ENCODE data around the gene NEK4.

The NEK4 gene

DNA sequence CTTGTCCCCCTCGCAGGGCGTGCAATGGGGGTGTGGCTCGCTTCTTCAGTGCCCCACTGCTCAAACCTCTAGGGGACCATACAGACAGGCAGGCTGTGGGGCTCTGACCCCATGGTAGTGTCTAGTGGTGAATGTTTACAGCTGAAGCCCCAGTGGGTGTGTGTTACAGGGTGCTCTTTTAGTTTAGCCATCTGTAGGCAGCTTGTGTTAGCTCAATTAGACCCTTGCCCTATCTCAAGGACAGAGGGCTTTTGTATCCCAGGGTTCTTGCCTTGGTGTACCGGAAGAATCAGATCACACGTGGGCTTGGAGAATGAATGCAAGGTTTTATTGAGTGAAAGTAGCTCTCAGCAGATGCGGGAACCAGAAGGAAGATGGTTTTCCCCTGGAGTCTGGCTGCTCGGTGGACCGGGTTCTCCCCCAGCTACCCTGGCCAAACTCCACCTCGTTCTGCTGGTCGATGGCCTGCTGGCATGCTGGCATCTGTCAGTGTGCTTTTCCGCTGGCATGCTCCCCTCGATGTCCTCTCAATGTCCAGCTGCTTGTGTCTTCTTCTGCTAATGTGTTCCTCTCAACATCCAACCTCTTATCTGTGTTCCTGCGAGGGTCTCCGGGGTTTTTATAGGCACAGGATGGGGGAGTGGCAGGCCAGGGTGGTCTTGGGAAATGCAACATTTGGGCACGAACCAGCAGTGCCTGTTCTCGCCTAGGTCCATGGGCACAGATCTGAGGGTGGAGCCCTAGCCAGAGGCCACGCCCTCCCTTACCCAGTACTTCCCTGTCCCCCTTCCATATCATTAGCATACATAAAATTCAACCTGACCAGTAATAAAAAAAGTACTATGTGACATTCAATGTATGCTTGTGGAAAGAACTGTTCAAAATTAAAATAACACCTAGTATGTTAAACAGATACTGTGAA is 58.2 kb downstream of the NEK4 start:
- no peak overlapping the region for H3K27ac ChIP-seq
- TF ChIP-seq, protein P1, sequence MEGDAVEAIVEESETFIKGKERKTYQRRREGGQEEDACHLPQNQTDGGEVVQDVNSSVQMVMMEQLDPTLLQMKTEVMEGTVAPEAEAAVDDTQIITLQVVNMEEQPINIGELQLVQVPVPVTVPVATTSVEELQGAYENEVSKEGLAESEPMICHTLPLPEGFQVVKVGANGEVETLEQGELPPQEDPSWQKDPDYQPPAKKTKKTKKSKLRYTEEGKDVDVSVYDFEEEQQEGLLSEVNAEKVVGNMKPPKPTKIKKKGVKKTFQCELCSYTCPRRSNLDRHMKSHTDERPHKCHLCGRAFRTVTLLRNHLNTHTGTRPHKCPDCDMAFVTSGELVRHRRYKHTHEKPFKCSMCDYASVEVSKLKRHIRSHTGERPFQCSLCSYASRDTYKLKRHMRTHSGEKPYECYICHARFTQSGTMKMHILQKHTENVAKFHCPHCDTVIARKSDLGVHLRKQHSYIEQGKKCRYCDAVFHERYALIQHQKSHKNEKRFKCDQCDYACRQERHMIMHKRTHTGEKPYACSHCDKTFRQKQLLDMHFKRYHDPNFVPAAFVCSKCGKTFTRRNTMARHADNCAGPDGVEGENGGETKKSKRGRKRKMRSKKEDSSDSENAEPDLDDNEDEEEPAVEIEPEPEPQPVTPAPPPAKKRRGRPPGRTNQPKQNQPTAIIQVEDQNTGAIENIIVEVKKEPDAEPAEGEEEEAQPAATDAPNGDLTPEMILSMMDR (conservative IDR thresholded peaks at IDR 0.05), result no peak
- TF ChIP-seq ZFX (IDR thresholded peaks at IDR 0.05), result no peak

DNA sequence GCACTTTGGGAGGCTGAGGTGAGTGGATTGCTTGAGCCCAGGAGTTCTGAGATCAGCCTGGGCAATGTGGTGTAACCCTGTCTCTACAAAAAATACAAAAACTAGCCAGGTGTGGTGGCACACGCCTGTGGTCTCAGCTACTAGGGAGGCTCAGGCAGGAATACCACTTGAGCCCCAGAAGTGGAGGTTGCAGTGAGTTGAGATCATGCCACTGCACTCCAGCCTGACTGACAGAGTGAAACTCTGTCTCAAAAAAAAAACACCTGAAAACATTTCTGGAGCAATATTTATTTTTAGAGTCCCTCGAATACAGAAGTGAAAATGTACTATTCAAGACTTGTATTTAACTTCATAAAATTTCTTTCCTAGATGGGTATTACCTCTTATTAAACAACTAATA is 60.2 kb downstream of the NEK4 start:
- no peak overlapping the region for H3K27ac ChIP-seq

DNA sequence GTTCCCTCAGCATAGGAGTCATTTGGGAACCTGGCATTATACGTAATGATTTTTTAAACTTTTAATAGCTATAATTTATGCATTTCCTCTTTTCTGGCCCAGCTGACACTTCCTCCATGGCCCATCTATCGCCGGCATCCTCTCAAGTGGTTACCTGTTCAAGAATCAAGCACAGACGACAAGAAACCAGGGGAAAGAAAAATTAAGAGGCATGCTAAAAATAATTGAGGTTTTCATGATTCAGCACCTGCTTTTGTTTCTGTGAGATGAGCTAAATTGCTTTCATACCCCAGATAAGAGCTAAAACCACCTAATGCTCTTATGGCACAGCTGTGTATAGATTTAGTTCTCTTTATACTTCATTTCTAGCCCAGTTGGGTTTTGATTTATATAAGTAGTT is 63.2 kb downstream of the NEK4 start:
- no peak for TF ChIP-seq ZFX (IDR thresholded peaks at IDR 0.05)
- TF ChIP-seq, protein P1 (conservative IDR thresholded peaks at IDR 0.05), result no peak
- H3K27ac ChIP-seq, result no peak overlapping the region

More for the DNA sequence above, 60.2 kb downstream of the NEK4 start:
- no peak for TF ChIP-seq ZFX (IDR thresholded peaks at IDR 0.05)
- TF ChIP-seq, protein P1 (conservative IDR thresholded peaks at IDR 0.05), result no peak

DNA sequence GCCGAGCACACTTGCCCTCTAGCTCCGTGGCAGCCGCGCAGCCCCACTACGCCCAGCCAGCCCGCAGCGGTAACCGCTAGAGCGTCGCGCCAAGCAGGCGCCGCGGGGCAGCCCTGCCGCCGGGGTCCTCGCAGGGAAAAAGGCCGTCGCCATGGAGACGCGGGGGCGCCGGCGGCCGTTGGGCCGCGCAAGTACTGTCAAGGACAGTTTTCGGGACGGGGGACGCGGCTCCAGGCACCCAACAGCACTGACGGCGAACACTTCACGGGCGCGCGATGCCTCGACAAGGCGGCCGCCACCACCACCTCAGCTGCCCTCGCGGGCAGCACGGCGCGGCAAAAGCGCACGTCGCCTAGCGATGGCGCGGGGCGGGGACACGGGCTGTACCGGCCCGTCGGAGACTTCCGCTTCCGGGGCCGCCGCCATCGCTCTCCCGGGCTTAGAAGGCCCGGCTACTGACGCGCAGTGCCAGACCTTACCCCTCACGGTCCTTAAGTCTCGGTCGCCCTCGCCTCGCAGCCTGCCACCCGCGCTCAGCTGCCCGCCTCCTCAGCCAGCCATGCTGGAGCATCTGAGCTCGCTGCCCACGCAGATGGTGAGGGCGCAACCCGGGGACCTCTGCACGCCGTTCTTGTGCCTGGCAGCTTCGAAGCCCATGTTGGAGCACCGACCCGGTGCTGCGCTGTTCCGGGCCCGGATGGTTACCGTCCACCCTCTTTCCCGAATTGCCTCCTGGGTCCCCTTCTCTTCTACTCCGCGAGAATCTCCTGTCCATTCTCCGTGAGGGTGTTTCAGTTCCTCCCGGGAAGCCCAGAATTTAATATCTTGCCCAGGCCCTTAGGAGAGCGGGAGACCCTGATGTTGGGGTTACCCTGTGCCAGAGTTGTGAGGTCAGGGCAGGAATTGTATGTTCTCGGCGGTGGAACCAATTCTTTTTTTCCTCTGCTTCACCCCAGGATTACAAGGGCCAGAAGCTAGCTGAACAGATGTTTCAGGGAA is 64.8 kb downstream of the NEK4 start, which contains the start of the genes GLT8D1 and SPCS1:
Gene GLT8D1 (minus strand): TSS at position 104 of the 999 bp plus-strand sequence. CDS start 5,331 bp downstream, outside the sequence.
Gene SPCS1 (plus strand): TSS at position 419 of the 999 bp plus-strand sequence. CDS start 141 bp downstream, at position 560.
- TF ChIP-seq, protein P1 (conservative IDR thresholded peaks at IDR 0.05), result no peak
- TF ChIP-seq ZFX (IDR thresholded peaks at IDR 0.05), result peak; percentile 78; the same call in 1 of the 2 replicates
- H3K27ac ChIP-seq, result peak within 1 kb of the TSS; percentile 93

DNA sequence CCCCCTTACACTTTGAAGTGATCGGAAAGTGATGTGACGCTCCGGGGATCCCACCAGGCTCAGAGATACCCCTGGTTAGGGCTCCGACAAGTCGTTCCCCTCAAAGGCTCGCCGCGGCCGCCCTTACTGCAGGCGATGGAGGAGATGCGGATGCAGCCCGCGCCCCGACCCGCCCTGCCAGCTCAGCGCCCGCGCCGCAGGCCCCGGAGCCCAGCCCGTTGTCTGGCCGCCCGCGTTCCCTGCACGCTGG is 65.4 kb downstream of the NEK4 start:
- TF ChIP-seq, protein P1 (conservative IDR thresholded peaks at IDR 0.05), result no peak
- no peak for TF ChIP-seq ZFX (IDR thresholded peaks at IDR 0.05)
- H3K27ac ChIP-seq, result peak overlapping the region; percentile 93

DNA sequence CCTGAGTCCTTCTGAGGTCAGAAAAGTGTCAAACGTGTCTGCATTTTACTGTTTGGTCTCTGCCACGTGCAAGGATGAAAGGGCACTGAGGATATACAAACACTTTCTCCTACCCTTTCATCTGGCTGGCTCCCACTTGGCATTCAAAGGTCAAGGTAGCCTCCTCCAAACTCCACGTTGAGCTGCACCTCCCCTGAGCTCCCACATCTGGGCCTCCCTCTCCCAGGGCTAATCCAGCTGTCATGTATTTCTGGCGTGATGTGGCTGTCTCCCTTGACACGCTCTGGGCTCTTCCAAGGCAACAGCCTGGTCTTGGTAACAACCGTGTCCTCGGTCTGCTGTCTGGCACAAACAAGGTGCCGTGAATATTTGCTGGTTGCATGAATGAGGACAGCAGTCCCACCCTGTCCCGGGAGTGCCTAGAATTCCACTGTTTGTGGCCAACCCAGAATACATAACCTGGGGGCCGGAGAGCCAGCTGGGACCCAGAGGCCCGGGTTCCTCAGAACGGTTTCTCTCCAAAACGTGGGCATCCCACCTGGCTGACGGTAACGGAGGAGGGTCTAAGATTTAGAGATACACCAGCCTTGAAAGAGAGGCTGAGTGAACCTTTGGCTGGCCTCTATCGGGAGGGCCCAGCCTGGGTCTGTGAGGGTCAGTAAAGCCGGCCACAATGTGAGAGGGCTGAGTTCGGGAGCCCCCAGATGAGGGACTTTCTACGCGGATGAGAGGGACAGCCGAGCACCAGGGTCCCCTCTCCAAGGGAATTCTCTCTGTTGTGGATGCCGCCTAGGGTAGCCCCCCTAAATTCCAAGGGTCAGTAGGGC is 65.9 kb downstream of the NEK4 start:
- peak overlapping the region; percentile 93 for H3K27ac ChIP-seq
- TF ChIP-seq ZFX (IDR thresholded peaks at IDR 0.05), result no peak
- TF ChIP-seq, protein P1 (conservative IDR thresholded peaks at IDR 0.05), result no peak
